ENCODE results near the gene PMVK. TPM values are rescaled to one million over a fixed set of nuclear protein-coding genes. Genes with fewer than 3 reads are reported as not detected.

PMVK gene
- total and polyA plus RNA-seq, 7 donors = 17.0 to 35.6 (median 24.1) TPM

DNA sequence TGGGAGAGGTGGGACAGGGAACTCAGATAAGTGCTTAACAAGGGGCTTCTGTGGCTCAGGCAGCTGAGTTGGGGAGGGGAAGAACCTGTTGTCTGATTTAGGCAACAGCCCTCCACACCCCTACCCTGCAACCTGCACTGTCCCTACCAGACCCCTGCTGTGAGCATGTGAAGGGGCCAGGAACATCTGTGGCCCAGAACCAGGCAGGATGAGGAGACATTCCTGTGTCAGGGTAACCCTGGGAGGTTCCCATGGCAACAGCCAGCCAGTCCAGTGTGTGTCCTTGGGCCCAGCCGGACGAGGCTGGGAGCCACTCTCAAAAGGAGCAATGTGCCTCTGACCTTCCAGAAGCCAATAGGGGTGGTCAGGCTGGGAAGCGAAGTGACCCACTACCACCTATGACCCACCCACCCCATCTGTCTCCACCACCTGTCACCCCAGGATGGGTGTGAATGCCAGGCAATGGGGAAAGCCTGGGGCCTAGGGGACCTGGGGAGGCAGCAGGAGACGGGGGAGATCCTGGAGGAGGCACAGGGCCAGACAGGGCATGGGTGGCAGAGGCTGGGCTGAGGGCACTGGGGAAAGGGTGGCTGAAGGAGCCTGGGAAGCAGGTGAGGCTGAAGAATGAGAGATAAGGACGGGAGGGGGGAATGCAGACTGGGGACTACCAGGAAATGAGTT, 5.0 kb upstream of the PMVK start:
- Histone ChIP-seq H3K9me3 (no peaks in the 10 kb centered on the region), H3K4me1 (peaks cover 10% of the 10 kb centered on the region), H3K36me3 (ENCODE audit: insufficient read depth in 1 of 2, low read depth in 1 of 2) (peaks cover 3 to 31% of the 10 kb centered on the region in 2 donors), H3K27ac (no peak overlapping the region), H3K27me3 (ENCODE audit: insufficient read depth in 3 of 3, low read length in 2 of 3) (no peaks in the 10 kb centered on the region), H3K4me3 (no peak overlapping the region)
- TF ChIP-seq, protein P1, sequence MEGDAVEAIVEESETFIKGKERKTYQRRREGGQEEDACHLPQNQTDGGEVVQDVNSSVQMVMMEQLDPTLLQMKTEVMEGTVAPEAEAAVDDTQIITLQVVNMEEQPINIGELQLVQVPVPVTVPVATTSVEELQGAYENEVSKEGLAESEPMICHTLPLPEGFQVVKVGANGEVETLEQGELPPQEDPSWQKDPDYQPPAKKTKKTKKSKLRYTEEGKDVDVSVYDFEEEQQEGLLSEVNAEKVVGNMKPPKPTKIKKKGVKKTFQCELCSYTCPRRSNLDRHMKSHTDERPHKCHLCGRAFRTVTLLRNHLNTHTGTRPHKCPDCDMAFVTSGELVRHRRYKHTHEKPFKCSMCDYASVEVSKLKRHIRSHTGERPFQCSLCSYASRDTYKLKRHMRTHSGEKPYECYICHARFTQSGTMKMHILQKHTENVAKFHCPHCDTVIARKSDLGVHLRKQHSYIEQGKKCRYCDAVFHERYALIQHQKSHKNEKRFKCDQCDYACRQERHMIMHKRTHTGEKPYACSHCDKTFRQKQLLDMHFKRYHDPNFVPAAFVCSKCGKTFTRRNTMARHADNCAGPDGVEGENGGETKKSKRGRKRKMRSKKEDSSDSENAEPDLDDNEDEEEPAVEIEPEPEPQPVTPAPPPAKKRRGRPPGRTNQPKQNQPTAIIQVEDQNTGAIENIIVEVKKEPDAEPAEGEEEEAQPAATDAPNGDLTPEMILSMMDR (IDR thresholded peaks at IDR 0.05) = no peak
- WGBS, 3 donors = 66 to 76% (median 67%) methylated on average over 5 of the region's 5 CpGs
- intact Hi-C loops (cut with DNase I) = no loop called here
- DNase-seq (no peak), ATAC-seq (no peak)

DNA sequence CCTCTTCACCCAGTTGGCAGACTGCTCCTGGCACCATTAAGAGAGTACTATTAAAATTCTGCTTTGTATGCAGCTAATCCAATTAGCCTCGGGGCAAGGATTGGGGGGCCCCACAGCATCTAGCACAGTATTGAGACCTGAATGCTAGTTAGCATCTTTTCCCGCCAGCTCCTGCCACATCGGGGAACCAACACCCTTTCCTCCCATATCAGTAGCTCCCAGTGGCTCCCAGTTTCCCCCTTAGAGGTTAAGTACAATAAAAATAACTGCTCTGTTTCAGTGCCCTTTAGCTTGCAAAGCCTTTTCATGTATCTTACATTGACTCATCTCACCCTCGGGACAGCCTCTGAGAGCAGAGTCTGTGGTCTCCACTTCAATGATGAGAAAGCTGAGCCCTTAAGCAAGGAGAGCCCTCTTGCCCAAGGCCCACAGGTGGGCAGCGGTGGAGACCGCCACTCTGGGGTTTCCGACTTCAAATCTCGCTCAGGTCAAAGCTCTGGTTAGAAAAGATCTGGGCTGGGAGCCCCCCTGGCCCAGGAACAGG, 4.2 kb upstream of the PMVK start:
- Histone ChIP-seq H3K36me3 (ENCODE audit: insufficient read depth in 1 of 2, low read depth in 1 of 2) (peaks cover 3 to 23% of the 10 kb centered on the region in 2 donors), H3K4me1 (peaks cover 10% of the 10 kb centered on the region), H3K4me3 (no peak overlapping the region), H3K9me3 (no peaks in the 10 kb centered on the region), H3K27me3 (ENCODE audit: insufficient read depth in 3 of 3, low read length in 2 of 3) (no peaks in the 10 kb centered on the region), H3K27ac (no peak overlapping the region)
- DNase-seq (no peak), ATAC-seq (no peak)
- TF ChIP-seq, protein P1 (IDR thresholded peaks at IDR 0.05) = no peak
- 73 to 80% (median 75%) methylated on average over 8 of the region's 8 CpGs for WGBS, 3 donors
- intact Hi-C loops (cut with DNase I) = no loop called here

DNA sequence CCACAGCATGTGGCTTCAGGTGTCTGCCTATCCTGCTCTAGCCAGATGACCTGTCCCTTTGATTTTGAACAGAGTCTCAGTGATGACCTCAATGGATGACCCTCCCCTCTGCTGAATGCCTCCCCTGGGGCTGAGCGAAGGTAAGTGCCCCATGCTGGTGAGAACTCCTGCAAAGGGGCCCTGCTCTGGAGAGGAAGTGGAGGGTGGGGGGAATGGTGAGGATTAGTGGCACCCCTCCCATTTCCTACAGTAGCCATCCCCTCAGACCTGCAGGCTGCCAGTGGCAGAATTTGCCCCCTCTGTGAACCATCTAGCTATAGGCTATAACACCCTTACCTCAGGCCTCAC, 3.7 kb upstream of the PMVK start:
- TF ChIP-seq, protein P1 (IDR thresholded peaks at IDR 0.05) = no peak
- Histone ChIP-seq H3K27me3 (ENCODE audit: insufficient read depth in 3 of 3, low read length in 2 of 3) (no peaks in the 10 kb centered on the region), H3K9me3 (no peaks in the 10 kb centered on the region), H3K4me1 (peaks cover 10% of the 10 kb centered on the region), H3K4me3 (no peak overlapping the region), H3K27ac (no peak overlapping the region), H3K36me3 (ENCODE audit: insufficient read depth in 1 of 2, low read depth in 1 of 2) (peaks cover 2 to 18% of the 10 kb centered on the region in 2 donors)
- DNase-seq (no peak), ATAC-seq (no peak)
- WGBS, 3 donors = 88% methylated on average over 1 of the region's 1 CpG
- intact Hi-C loops (cut with DNase I) = no loop called here

DNA sequence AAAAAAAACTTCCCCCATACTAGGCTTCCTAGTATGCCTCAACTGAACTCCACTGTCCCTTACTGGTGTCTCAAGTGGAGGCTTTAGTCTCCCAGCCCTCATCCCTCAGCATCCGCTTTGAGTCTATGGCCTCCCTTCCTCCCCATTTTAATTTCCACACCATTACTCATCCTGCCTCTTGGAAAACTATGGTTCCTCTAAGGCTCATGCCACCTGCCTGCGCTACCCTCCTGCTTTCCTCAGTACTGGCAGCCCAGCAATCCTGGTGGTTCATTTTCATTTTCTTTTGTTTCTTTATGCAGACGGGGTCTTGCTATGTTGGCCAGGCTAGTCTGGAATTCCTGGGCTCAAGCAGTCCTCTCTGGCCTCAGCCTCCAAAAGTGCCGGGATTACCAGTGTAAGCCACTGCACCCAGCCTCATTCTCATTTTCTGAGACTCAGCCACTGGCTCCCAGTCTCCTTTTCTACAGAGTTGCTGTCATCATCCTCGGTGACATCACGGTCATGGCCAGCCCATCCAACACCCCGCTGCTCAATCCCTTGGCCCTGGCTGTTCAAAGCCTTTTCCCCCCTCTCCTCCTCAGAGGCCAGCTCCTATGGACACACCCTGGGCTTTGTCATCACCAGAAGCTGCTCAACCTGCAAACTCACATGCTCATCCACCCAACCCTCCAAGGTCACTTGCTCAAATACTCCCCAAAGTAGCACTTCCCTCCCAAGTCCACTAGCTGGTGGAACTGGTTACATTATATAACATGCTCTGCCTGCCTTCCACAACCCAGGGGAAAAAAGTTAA, 2.3 kb upstream of the PMVK start:
- no peak for ATAC-seq
- H3K4me1 ChIP-seq = peaks cover 4% of the 10 kb centered on the region
- WGBS, 3 donors = 91 to 96% (median 91%) methylated on average over 7 of the region's 7 CpGs

More for the DNA sequence above, 2.3 kb upstream of the PMVK start:
- TF ChIP-seq, protein P1 (IDR thresholded peaks at IDR 0.05) = no peak
- H3K9me3 ChIP-seq = no peaks in the 10 kb centered on the region
- H3K4me3 ChIP-seq = no peak overlapping the region
- H3K27me3 ChIP-seq (ENCODE audit: insufficient read depth in 3 of 3, low read length in 2 of 3) = no peaks in the 10 kb centered on the region
- H3K36me3 ChIP-seq (ENCODE audit: insufficient read depth in 1 of 2, low read depth in 1 of 2) = peaks cover 0 to 6% of the 10 kb centered on the region in 2 donors
- DNase-seq = no peak
- intact Hi-C loops (cut with DNase I) = loop anchor here in 1 of 2 donors (10.0 kb wide), 1 partner anchor 374 kb away; the partner anchor contains the start of gene CHRNB2
- peak overlapping the region; percentile 95 for H3K27ac ChIP-seq

All from psoas muscle (tissue), 8 donors.